Cortex of kidney (tissue), 1 donor: ENCODE measurements around the gene KLC1.
"Not testable (repeated sequence)": the region's sequence is repeated elsewhere in the genome, so short reads cannot be mapped to it uniquely, and the experiment has no call there.

Source experiments
- DNase-seq: peaks from one replicate; lab custom pipeline; 2025; lab: John Stamatoyannopoulos, UW

The KLC1 gene

DNA sequence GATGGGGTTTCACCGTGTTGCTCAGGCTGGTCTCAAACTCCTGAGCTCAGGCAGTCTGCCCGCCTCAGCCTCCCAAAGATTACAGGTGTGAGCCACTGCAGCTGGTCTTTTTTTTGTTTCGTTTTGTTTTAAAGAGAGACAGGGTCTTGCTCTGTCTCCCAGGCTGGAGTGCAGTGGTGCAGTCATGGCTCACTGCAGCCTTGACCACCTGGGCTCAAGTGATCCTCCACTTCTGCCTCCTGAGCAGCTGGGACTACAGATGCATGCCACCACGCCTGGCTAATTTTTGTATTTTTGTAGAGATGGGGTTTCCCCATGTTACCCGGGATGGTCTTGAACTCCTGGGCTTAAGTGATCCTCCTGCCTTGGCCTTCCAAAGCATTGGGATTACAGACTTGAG lies 62.6 kb downstream of the KLC1 start:
- DNase-seq, result not testable (repeated sequence)

DNA sequence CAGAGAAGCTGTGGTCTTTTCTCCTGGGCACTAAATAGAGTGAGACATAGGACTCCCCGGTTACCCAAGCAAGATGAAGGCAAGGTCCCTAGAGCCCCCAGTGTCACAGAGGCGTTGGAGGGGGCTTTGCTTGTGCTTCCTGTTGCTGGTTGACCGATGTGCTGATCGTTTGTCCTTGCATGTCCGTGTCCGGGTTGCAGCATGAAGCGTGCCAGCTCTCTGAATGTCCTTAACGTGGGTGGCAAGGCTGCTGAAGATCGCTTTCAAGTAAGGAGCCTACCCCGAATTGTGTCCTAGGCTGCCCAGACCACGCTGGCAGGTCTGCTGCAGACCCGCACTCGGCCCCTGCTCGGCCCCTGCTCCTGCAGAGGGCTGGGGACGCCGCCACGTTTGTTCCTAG lies 63.1 kb downstream of the KLC1 start:
- DNase-seq, result no peak

DNA sequence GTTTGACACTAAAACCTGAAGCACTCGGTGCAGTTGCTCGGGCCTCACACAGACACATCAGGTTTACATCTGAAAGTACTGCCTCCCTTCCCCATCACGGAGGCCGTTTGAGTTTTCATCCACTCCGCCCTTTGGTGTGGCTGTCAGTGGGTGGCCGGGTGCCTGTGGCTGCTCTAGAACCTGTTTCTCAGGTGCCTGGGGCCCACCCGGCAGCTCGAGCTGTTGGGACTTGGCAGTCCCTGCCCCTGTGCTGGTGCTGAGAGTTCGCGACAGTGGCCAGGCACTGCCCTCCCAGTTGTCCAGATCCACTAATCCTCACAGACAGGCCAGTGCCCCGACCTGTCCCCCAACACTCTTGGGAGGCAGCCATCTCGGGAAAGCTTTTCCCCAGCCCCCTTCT lies 63.9 kb downstream of the KLC1 start:
- DNase-seq, result no peak

DNA sequence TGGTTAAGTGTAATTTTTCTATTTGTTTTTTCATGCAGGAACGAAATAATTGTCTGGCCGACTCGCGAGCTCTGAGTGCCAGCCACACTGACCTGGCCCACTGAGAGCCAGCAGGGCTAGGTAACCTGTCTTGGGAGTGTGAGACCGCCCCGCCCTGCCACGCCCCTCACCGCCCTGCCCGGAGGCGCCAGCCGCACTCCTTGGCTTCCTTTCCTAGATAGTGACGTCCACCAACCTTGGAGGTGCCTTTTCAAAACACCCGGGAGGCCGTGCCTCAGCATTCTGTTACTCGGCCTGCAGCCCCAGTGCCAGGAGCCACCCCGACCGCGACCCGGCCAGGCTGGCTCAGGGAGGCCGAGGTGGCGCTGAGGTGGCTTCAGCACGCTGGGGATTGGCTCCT lies 64.5 kb downstream of the KLC1 start:
- no peak for DNase-seq

DNA sequence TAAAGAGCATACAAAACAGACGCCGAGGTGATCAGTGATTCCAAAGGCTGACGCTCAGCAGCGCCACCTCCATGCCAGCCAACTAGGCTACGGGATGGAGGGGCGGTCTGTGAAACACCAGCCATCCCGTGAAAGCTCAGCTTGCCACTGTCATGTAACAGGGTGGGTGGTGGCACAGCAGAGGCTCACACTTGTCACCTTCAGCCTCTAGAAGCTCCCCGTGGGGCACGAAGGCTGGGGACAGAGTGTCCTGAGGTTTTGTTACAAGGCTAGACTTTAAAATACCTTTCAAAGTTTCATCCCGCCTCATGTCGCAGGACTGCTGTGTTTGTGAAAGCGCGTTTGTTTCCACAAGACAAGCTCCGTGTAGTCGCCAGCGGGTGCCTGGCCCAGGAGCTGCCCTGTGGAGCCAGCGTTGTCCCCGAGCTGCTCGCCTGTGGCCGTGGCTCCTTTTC lies 65.6 kb downstream of the KLC1 start:
- no peak for DNase-seq

DNA sequence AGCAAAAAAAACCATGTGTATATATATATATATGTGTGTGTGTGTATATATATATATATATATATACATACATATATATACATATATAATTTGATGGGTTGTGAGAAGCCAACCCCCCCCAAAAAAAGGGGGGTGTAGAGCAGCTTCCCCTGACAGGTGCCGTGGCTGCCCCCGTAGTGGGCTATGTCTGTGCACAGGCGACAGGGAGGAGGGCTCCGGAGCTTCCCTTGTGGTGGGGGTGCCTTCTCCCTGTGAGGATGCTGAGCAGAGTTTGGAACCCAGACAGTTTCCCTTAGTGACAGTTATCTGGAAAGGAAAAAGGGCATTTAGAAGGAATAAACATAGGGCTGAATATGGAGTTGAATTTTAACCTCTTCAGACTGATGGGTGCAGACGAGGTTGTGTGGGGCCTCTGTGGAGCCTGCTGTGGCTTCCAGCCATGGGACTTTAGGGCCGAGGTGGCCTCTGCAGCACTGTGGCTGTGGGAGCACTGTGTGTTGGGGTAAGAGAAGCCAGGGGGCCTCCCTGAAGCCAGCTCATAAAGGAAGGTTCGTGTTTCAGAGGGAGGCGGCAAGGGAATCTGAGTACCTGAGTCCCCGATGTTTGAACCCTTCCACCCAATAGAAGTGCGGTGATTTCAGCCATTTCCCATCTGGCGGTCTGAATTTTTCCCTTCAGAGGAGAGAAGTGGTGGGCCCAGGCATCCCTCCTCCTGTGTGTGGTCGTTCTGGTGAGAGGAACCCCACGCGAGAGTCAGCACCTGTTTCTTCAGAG lies 66.5 kb downstream of the KLC1 start:
- no peak for DNase-seq

DNA sequence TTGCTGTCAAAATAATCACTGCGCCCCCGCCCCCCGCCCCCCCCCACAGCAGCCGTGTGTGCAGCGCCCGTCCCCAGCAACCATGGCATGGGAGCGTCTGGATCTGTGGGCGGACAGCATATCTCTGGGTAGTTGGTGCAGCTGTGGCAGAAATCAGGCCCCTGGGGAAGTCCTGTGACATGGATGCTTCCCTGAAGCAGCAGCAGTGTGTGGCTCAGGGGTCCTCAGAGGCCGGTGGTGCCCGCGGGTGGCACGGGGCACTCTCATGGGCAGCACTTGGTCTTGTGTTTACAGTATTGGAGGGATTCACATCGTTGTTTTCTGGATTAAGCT lies 67.0 kb downstream of the KLC1 start:
- no peak for DNase-seq

DNA sequence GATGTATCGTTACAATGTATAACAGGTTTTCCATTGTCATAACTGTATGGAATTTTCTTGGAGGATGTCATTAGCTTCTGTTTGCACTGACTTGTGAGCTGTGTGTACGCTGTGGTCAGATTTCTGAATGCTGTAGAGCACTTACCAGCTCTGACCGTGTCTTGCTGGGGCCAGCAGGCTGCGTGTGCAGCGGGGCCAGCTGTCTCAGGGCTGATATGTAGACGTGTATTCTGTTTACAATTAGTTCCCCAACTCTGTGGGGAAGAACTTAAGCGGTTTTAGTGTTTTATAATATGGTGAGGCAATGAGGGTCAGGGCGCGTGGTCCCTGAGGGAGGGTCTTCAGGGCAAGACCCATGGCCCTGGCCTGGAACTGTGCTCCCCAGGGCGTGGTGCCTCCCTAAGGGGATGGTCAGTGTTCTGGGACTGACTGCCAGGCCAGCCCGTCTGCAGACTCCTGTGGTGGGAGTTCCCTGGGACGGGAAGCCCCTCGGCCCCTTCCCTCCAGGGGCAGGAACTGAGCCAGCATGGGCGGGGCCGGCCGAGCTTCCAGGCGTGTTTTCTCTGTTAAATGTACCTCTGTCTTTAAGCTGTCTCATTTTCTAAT lies 67.6 kb downstream of the KLC1 start:
- no peak for DNase-seq

DNA sequence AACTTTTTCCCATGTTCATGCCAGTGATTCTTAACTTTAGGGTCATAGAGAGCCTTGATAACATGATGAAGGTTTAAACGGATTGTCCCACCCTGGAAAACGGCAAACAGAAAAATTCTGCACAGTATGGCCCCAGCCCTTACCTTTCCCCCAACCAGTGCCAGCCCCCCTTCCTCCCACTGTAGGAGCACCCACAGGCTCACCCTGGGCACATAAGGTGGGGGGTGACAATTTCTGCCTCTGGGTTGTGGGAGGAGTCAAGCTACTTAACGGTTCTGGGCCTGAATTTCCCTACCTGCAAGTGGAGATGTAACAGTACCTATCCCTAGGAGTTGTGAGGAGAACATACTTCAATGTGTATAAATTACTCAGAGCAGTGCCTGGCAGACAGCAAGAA lies 68.2 kb downstream of the KLC1 start:
- no peak for DNase-seq

DNA sequence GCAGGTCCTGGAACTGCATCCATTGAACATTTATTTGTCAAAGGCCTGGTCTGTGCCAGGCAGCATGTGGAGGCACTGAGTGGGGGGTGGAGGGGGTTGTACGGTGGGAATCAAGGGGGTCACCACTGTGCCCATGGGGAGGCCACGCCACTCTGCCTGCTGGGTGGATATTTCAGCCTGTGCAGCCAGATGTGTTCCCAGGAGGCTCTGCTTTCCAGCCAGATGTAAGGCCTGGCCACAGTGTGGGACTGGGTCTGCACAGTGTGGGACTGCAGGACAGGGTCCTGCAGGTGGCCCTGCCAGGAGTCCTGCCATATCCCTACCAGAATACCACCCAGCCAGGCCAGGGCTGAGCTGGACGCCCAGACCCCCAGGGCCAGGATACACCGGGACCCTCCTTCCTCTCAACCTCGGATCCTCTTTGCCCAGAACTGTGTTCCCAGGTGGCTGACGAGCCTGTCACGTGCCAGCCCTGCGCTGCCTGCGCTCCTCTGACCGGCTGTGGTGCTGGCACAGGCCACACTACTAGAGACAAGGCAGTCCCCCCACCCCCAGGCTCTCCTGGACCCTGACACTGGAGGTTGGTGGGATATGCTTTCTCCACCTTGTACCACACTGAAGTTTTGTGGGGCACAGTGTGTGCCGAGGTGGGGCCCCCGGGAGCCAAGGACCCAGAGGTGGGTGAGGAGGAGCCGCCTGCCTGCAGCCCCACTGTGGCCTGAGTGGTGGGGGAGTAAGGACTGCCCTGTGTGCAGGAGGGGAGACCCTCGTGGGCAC lies 68.8 kb downstream of the KLC1 start:
- DNase-seq, result no peak

DNA sequence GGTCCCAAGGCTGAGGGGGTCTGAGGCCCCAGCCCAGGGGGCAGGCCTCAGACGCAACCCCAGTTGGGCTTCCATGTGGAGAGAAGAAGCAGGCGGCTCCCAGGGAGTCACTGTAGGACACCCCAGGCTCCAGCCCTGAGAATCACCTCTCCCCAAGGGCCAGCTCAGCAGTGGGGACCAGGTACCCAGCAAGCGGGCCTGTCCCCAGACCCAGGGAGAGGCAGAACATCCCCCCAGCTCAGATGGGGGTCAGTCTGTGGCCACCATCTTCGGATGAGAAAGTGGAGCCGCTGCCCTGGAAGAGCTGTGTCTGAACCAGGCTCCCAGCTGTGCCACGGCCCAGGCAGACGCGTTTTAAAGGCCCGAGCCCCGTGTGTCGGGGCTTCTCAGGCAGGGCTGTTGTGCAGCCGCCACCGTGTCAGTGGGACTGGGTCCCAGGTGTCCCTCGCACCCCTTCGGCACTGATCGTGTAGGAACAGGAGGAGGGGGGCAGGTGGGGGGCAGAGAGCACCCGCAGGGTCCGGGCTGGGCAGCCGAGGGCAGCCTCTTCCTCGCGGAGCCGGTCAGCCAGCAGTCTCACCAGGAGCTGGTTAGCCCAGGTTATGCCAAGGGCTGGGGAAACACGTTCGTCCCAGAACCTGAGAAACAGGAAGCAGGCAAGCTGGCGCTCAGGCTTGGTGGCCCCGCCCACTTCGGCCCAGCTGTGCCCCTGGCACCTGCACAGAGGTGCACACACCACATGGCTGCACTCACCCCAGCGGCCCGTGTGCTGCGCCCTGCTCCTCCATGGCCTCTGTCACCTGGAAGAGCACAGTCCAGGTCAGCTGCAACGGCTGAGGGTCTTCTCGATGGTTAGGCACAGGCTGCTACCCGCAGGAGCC lies 69.6 kb downstream of the KLC1 start:
- DNase-seq, result no peak

DNA sequence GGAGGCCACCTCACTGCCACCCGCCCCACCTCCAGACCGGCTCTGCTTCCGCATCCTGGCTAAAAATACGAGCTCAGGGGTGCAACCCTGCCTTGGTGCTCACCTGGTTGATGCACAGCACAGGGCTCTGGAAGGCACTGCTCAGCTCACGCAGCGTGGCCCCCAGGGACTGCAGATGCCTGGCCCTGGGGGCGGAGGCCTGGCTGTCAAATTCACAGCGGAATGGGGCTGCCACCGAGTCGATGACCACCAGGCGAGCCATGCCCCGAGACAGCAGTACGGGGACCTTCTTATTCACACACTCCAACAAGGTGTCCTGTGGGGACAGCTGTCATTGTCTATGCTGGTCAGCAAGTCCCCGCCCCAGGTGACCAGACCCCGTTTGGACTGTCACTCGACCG lies 70.2 kb downstream of the KLC1 start:
- DNase-seq, result no peak

DNA sequence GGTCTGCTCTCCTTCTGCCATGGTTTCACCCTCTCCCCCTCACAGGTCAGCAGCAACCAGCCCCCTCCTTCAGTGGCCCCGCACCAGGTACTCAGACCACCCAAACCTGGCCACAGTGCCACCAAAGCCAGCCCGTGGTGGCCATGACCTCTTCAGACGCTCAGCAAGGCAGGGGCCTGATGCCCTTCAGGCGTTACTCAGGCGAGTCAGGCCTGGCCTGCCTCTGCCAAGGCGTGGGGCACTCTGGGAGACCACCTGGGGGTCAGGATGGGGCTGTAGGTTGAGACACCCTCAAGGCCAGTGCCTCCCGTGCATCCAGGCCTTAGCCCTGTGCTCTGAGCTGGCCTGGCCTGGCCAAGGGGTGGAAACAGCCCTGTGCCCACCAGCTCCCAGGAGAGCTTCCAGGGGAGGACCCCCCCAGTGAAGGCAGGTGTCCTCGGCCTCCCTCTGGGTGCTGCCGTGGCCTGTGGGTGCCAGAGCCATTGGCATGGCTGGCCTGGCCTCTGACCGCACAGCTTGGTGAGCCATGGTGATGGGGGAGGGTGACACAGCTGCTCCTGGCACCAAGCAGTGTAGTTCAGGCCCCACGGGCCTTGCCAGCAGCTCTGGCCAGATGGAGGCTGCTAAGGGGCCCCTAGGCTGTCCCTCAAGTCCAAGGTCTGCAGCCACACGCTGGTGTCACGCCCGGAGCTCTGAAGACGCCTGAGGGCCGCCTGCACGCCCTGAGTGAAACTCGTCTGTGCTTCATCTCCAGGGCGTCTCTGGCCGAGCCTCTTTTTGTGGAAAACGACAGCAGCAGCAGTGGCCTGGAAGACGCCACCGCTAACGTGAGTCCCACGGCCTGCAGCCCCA lies 71.1 kb downstream of the KLC1 start:
- no peak for DNase-seq

DNA sequence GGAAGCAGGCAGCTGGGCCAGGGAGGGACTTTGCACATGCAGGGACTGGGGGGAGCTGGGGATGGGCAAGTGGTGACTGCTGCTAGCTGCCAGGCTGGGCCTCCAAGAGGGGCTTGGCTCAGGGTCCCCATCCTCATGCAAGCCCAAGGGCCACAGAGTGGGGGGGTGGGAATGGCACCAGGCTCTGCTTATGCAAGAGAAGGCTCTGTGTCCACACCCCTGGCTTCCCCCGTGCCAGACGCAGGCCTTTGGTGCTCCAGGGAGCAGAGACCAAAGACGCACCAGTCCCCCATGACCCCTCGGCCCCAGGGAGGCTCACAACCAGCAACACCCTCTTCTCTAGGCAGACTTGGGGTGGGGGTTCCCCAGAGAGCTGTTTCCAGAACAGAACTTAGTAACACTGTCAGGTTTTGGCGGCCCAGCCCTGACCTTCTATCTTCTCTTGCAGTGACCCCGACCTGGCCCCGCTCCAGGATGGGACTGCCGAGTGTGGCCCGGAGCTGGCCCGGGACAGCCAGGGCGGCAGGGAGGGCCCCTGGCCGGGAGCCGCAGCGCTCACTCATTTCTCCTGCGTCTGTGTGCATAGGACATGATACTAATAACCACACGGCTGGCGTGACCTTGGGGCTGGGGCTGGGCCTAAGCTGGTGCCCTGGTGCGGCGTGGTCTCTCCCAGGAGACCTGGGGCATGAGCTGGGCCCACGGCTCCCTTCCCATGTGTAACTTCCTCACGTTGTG lies 71.9 kb downstream of the KLC1 start:
- DNase-seq, result no peak

DNA sequence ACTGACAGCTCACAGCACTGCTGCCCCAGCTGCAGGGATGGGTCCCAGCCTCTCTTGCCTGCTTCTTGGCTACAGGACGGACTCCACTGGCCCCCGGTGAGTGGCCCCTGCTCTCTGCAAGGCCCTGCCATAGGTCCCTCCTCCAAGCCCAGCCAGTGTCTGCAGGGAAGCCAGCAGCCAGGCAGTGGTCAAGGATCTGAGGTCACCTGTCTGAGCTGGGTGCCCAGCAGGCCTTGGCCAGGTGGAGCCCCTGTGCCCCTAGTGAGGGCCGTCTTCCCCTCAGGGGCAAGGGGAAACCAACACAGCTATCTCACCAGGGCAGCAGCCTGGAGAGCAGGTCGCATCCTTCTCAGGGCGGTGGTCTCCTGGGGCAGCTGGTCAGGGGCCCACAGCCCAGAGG lies 73.1 kb downstream of the KLC1 start:
- no peak for DNase-seq

DNA sequence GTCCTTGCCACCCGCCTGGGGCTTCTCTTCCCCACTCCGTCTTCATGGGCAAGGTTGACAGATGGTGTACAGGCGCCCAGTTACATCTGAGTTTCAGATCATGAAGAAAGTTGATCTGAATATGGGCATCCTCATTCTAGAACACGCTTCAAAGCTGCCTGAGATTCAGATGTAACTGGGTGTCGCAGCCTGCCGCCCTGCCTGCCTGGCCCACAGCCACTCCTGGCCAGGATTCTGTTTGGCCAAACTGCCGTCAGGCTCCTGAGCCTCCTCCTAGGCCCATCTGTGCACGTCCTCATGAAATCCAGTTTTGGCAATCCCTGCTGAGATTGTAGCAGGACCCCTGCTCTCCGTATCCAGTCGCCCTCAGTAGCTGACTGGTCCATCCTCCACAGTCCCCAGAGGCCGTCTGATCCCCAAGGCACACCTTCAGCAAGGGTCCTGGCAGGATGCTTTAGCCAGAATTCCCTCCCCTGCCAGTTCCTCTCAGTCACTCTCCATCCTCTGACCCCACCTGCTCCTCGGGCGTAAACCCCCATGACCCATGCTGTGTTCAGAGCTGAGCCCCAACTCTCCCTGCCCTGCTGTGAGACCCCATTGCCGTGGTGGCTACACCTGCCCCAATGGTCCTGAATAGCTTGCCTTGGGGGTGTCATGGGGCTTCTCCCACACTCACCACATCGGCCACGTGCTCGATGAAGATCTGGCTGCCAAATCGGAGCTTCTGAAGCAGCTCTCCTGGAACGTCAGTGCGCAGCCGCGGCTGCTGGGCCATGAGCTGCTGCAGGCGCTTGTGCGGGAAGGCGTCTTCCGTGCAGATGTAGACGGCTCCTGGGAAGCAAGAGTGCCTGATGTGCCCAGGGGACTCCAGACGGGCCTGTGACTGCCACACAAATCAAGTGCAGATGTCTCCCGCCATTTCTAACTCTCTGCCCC lies 73.8 kb downstream of the KLC1 start:
- no peak for DNase-seq

DNA sequence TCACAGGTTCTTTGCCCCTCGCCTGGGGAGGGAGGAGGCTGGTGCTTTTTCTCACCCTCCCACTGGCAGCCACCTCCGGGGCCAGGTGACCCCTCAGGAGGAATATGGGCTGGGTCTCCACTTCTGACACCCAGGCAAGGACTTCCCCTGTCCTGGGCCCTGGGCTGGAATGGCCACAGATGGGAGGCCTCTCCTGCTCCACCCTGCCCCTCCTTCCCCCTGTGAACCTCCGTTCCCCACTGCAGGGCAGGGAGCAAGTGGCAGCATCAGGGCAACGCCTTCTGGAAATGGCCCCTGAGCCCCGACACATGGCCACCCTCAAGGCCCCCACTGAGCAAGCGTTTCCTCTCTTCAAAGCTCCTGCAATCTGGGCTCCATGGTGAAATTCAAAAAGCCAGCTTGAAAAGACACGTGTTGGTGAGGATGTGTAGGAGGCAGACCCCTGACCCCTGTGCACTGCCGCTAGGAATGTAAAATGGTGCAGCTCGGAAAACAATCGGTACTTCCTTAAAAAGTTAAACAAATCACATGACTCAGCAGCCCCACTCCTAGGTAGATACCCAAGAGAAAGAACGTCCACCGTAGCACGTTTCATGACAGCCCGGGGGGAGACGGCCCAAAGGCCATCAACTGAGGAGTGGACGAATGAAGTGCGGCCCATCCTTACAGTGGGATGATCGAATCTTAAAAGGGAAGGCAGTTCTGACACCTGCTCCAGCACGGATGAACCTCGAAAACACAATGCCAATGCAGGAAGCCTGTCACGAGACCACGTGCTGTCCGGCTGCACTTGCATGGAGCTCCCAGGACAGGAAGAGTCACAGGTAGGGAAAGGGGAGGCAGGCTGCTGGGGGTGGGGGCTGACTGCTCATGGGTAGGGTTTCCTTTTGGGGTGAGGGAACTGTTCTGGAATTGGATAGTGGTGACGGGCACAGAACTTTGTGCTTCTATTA lies 74.7 kb downstream of the KLC1 start:
- DNase-seq, result no peak

DNA sequence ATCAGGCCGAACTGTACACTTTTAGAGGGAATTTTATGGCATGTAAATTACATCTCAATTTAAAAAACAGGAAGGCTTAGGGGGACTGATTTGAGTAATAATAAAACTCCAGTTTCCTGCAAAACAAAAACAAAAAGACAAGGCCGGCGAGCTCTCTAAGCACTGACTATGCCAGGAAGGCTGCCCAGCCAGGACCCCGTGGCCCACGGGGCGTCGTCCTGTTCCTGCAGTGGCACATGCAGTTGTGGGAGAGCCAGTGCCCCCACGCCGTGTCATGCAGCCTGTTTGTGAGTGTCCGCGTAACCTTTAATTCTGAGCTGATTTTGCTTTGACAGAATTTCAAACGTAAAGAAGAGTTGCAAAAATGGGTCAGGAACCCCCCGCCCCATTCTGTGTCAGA lies 75.7 kb downstream of the KLC1 start:
- DNase-seq, result no peak
